Stimulated activated CD4-positive, alpha-beta T cell treated with anti-CD3 and anti-CD28 coated beads, Interleukin-12 subunit alpha, Interleukin-12 subunit beta, amount 100 ng/mL, for 48 hours (primary cell): ENCODE data around the gene MLLT1.

ENCODE experiments used
- DNase-seq, 3 donors: peaks; one replicate each; pipeline ENCODE4 v3.0.0-alpha.2; 2020; ENCODE audit warnings: low read depth in 2 of 3, low spot score in 1 of 3

The MLLT1 gene

DNA sequence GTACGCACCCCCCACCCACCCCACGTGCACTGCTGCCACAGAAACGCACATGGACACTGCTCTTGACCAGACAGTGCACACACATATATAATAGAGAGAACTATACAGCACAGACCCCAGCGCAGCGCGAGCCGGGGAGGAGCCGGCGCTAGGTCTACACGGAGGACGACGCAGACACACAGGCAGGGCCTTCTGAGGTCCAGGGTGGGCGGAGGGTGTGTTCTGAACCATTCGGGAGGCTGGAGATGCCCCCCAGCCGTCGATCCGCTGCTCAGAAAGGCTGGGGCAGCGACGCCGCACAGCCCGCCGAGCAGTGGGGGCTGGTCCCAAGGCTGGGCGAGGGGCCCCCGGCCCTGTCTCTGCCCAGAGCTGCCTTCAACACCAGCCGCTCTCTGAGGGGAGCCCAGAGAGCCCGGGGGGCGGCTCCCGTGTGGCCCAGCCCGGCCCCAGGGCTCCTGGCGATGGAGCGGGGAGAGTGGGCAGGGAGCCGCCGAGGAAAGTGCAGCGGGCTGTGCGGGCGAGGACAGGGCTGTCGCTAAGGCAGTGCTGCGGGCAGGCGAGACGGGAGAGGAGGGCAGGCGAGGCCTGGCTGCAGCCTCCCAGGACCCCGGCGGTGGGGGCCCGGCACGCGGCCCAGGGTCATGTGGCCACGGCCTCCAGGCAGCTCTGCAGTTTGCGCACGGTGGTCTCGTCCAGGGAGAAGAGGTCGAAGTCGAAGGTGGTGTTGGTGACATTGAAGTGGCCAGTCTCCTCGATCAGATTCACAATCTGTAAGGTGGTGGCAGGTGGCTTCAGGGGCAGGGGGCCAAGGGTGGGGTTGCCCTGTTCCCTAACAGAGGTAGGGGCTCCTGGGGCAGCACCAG, 67.1 kb downstream of the MLLT1 start:
- no peak for DNase-seq

DNA sequence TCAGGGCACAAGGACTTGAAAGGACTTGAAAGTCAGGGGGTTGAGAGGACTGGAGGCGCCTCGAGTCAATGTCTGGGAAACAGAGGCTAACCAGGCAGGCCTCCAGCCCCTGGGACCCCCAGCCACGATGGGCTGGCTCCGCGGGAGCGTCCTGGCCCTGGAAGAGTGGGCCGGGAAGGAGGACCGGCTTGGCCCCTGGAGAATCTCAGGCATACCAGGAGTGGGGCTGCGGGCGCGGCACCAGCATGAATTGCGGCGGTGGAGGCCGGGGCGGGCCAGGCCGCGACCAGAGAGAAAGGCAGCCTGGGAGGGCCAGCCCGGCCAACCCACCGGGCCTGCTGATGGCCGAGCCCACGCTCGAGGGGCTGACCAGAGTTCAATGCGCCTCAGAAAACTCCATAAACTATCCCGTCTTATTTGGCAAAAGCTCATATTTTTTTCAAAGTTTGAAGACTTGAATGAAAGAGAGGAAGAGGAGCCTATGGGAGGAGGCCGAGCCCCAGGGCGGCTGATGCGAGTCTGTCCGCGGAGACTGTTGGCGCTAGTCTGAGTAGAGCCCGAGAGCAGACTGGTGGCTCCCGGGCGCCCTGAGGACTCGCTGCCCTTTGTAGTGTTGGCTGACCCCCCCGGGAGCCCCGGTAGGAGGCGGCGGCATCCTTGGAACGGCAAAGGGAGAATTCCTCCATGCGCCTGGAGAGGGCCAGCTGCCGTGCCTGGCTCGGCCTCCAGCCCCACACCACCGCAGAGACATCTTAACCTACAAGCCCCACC, 68.0 kb downstream of the MLLT1 start:
- no peak for DNase-seq

DNA sequence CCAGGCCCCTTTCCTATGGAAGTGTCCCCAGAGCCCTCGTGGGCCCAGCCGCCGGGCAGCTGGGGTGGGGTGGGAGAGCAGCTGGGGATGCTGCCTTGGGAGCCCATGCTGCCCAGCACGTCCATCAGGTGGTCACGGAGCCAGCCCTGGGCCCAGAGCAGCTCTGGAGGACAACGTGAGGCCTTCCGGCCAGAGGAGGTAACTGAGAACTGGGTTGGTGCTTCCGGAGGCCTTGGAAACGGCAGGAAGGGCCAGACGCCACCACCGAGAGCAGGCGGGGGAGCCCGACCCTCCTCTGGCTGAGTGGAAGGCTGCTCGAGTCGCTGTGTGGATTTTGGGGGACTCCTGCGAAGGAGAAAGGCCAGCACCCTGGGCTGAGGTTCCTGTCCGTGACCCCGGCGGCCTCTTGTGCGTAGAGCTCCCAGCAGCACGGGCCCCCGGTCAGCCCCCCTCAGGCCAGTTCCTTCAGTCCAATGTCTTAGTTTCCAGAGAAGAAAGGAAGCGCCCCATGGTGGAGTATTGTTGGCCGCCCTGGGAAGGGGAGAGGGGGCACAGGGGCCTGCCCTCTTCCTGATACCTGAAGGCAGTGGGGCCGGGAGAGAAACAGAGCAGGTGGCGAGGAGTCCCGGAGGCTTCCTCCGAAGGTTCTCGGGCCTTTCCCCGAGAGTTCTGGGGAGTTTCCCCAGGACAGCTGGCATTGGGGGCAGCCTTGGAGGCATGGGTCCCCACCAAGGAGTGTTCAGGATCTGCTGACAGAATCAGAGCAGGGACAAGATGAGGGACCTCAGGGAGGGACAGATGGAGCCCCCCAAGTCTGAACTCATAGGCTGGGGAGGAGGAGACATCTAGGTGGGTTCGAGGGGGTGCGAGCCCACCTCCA, 68.8 kb downstream of the MLLT1 start:
- no peak for DNase-seq

DNA sequence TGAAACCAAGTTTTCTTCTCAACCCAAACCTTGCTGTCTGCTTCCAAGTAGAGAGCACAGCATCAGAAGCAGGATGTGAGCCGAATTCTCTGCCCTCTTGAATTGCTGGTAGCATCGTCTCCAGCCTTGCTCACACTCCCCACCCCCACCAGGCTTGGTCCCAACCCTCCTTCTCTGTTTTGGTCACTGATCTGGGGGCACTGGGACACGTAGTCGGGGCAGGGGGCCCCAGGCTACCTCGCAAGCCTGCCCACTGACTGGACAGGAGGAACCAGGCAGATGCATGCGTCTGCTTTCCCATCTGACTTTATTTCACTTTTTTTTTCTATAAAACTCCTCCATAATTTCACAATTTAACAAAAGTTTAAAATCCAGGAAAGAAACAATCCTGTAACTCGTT, 69.7 kb downstream of the MLLT1 start:
- no peak for DNase-seq

- DNase-seq: no peak
Measured at GRCh38 chr19:6209680-6210079, 70.1 kb downstream of the MLLT1 start.

- no peak for DNase-seq
Measured at GRCh38 chr19:6209233-6209632, 70.5 kb downstream of the MLLT1 start.

GRCh38 chr19:6204866-6205723, 74.7 kb downstream of the MLLT1 start:
- no peak for DNase-seq

- no peak for DNase-seq
Measured at GRCh38 chr19:6204212-6204611, 75.6 kb downstream of the MLLT1 start.

DNA sequence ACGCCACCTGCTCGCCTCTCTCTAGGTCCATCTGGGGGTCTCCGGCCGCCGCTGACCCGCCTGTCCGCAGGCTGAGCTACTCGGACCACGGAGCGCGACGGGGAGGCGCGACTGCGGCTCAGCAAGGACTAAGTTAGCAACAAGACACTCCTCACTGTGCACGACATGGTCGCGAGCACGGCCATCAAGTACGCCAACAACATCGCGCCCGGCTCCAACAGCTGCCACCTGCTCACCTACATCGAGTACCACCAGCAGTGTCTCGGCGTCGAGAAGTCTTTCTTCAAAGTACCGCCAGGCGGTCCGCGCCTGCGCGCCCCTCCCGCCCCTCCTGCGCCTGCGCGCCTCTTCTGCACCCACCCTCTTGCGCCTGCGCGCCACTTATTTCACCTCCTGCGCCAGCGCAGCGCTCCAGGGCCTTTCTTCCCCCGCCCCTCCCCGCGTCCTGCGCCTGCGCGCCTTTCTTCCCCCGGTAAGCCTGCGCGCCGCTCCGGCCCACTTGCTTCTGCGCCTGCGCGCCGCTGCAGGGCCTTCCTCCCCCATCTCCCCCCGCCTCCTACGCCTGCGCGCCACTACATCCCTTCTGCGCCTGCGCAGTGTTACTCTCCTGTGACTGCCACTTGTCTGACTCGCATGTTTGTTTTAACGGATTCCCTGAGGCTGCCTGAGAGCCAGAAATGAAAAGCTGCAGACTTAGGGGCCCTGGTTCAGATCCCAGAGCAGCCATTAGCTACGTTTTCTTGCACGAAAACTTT, 80.4 kb downstream of the MLLT1 start:
- DNase-seq: peak; percentile 96 to 99 (median 98)

- DNase-seq: no peak
Measured at GRCh38 chr19:6198896-6199239, 80.9 kb downstream of the MLLT1 start.

DNA sequence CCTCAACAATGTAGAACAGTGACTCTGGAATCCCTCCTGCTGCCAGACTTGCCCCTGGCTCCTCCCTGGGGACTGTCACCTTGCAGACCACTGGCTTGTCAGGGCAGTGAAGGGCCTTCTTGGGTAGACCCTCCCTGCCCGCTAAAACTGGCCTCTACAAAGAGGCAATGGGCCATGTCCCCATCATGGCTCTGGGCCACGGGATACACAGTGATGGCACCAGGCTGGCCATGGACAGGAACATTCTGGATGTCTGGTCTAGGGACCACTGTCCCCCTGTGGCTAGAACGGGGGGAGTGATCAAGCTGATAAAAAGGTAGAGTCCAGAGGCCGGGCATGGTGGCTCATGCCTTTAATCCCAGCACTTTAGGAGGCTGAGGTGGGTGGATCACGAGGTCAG, 83.4 kb downstream of the MLLT1 start:
- DNase-seq: no peak

DNA sequence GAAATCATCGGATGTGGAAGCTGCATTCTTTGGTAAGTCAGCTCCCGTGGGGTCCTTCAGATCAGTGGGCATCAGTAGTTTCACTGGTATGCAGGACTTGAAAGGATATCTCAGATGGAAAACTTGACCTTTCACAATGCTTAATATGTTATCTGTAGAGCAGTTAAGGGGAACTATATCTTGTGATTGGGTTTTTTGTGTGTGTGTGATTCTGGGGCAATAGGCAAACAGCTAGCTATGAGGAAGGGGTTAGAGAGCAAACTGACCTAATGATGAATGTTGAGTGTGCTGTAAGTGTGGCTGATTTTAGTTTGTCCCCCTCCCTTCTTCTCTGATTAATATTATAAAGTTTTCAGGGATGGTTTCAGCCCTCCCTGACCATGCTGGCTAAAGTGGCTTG, 91.0 kb downstream of the MLLT1 start:
- no peak for DNase-seq

DNA sequence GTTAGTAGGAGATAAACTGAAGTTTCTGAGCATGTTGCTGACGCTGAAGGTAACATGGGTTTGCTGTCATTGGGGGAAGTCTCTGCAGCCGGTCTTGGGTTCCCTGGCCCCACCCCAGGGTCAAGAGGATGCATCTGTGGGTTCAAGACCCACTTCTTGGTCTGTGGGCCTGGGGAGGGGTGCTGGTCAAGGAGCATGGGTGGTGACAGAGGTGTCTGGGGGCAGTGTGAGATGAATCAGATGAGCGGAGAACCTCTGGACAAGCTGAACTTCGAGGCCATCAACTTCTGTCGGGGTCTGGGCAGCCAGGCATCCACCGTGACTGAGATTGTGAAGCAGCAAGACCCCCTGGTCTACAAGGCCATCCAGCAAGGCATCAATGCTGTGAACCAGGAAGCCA, 92.4 kb downstream of the MLLT1 start:
- no peak for DNase-seq

- no peak for DNase-seq
Measured at GRCh38 chr19:6185835-6186834, 93.6 kb downstream of the MLLT1 start.

DNA sequence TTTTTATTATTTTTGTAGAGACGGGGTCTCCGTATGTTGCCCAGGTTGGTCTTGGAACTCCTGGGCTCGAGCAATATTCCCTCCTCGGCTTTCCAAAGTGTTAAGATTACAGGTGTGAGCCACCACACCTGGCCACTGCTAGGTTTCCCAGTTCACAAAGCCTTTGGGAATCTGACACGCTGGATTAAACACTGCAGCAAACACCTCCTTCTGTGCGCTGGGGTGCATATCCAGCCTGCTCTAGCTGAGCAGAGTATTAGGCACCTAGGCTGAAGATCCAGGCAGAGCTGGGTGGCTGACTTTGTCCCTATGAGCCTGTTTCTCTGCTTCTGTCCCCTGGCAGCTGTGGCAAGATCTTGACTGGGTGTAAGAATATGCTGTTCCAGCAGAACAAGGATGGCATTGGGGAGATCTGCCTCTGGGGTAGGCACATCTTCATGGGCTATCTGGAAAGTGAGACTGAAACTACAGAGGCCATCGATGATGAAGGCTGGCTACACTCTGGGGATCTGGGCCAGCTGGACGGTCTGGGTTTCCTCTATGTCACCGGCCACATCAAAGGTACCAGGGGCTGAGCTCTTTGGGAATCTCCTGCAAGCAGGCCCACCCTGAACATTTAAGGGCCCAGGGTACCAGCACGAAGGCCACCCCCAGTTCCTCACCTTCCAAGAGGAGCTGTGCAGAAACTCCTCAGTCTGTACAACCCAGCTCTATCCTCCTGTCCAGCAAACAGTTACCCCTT, 94.5 kb downstream of the MLLT1 start:
- no peak for DNase-seq

GRCh38 chr19:6181119-6181518, 98.7 kb downstream of the MLLT1 start:
- DNase-seq: no peak

DNA sequence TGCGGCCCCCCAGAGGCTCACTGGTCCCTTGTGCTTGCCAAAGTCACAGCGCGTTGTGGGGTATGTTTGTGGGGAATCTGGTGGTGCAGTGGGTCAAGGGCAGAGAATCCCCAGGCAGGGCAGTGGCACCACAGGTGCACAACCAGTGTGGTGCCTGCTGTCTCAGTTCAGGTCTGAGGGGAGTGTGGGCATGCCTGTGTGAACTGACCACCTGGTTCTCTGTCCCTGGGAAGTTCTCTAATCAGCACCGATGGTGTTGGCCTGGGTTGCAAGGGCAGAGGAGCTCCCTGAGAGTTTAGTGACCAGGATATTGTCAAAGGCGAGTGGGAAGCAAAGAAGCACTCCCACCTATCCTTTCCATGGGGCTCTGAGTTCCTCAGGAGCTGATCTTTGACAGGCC, 106.6 kb downstream of the MLLT1 start:
- no peak for DNase-seq
